ENCODE data around the gene GSG1L.

Gene GSG1L

GRCh38 chr16:28098171-28098958, 34.9 kb upstream of the GSG1L start:
- H3K9me3 ChIP-seq (ENCODE audit: severe bottlenecking) = no peaks in the 10 kb centered on the region
- H3K27me3 ChIP-seq (ENCODE audit: insufficient read depth, low read depth, severe bottlenecking) = no peaks in the 10 kb centered on the region
- H3K36me3 ChIP-seq = peaks cover 56% of the 10 kb centered on the region
- no peak for TF ChIP-seq CTCF (IDR thresholded peaks at IDR 0.05; ENCODE audit: low read depth, low read length)
- DNase-seq = no peak
- H3K4me3 ChIP-seq (ENCODE audit: low read depth, low read length) = no peak overlapping the region
- no peak overlapping the region for H3K27ac ChIP-seq

GRCh38 chr16:28096983-28097899, 33.7 kb upstream of the GSG1L start:
- Histone ChIP-seq H3K27me3 (ENCODE audit: insufficient read depth, low read depth, severe bottlenecking) (no peaks in the 10 kb centered on the region), H3K9me3 (ENCODE audit: severe bottlenecking) (no peaks in the 10 kb centered on the region), H3K27ac (no peak overlapping the region), H3K36me3 (peaks cover 45% of the 10 kb centered on the region), H3K4me3 (ENCODE audit: low read depth, low read length) (no peak overlapping the region)
- TF ChIP-seq CTCF (IDR thresholded peaks at IDR 0.05; ENCODE audit: low read depth, low read length) = no peak
- DNase-seq = no peak

GRCh38 chr16:28093385-28093725, 29.8 kb upstream of the GSG1L start:
- Histone ChIP-seq H3K27me3 (ENCODE audit: insufficient read depth, low read depth, severe bottlenecking) (no peaks in the 10 kb centered on the region), H3K9me3 (ENCODE audit: severe bottlenecking) (no peaks in the 10 kb centered on the region), H3K36me3 (peaks cover 11% of the 10 kb centered on the region), H3K27ac (no peak overlapping the region), H3K4me3 (ENCODE audit: low read depth, low read length) (no peak overlapping the region)
- DNase-seq = no peak
- TF ChIP-seq CTCF (IDR thresholded peaks at IDR 0.05; ENCODE audit: low read depth, low read length) = no peak

- H3K4me3 ChIP-seq (ENCODE audit: low read depth, low read length) = no peak overlapping the region
- no peaks in the 10 kb centered on the region for H3K27me3 ChIP-seq (ENCODE audit: insufficient read depth, low read depth, severe bottlenecking)
- H3K36me3 ChIP-seq = peaks cover 6% of the 10 kb centered on the region
- DNase-seq = no peak
- no peak for TF ChIP-seq CTCF (IDR thresholded peaks at IDR 0.05; ENCODE audit: low read depth, low read length)
- H3K9me3 ChIP-seq (ENCODE audit: severe bottlenecking) = no peaks in the 10 kb centered on the region
- no peak overlapping the region for H3K27ac ChIP-seq
Observed at GRCh38 chr16:28092721-28093384, 29.3 kb upstream of the GSG1L start.

- Histone ChIP-seq H3K36me3 (peaks cover under 1% of the 10 kb centered on the region), H3K4me3 (ENCODE audit: low read depth, low read length) (no peak overlapping the region), H3K9me3 (ENCODE audit: severe bottlenecking) (no peaks in the 10 kb centered on the region), H3K27ac (no peak overlapping the region), H3K27me3 (ENCODE audit: insufficient read depth, low read depth, severe bottlenecking) (no peaks in the 10 kb centered on the region)
- DNase-seq = no peak
- no peak for TF ChIP-seq CTCF (IDR thresholded peaks at IDR 0.05; ENCODE audit: low read depth, low read length)
Observed at GRCh38 chr16:28091656-28092055, 28.1 kb upstream of the GSG1L start.
